IMR-90 (cell line): ENCODE results near the gene FEZ2. TPM values are rescaled to one million over a fixed set of nuclear protein-coding genes. Genes with fewer than 3 reads are reported as not detected.
A peak's percentile ranks its signal among the peaks of the same experiment; 100 is the strongest.

Experiments used
- ATAC-seq: fragments of 200-7000 bp; cut with Tn5 transposase; 2 replicates; pipeline ENCODE4 v1.9.1; 2020; ENCODE audit warnings: low read depth, mild to moderate bottlenecking, moderate library complexity
- BruUV-seq: library from RNA; stranded (reverse); fragments of 400-500 nt; replicated peaks from 2 replicates; lab custom pipeline; 2021; lab: Mats Ljungman, UMichigan
- CTCF ChIA-PET: fragments of 300-600 bp; formaldehyde crosslinking; extraction: SDS; loops from one replicate; lab custom pipeline; 2021; ENCODE audit warnings: antibody characterized with exemption; lab: Yijun Ruan, JAX
- POLR2A ChIA-PET: fragments of 300-600 bp; sonication (Branson Sonifier 250); formaldehyde crosslinking; loops from one replicate; lab custom pipeline; 2022; ENCODE audit warnings: antibody characterized with exemption; ENCODE audit not compliant: unreplicated experiment; lab: Charles Lee
- DNase-seq: peaks from one replicate; pipeline ENCODE4 v3.0.0; 2013
- H2AFZ ChIP-seq: replicated peaks from 2 replicates; pipeline ENCODE3; 2013; ENCODE audit warnings: low read length, mild to moderate bottlenecking; ENCODE audit not compliant: poor library complexity
- H2AK5ac ChIP-seq: 2 replicates; pipeline ENCODE4 v1.6.1; 2013; ENCODE audit warnings: low read depth, low read length, inconsistent platforms
- H2AK9ac ChIP-seq: replicated peaks from 2 replicates; pipeline ENCODE3; 2013; ENCODE audit warnings: mild to moderate bottlenecking, low read depth, low read length, moderate library complexity; ENCODE audit not compliant: poor library complexity
- H2BK120ac ChIP-seq: 2 replicates; pipeline ENCODE4 v1.6.1; 2013; ENCODE audit warnings: low read depth, low read length, inconsistent platforms
- H2BK15ac ChIP-seq: 3 replicates; pipeline ENCODE4 v1.6.1; 2013; ENCODE audit warnings: low read depth, low read length, inconsistent platforms
- H2BK20ac ChIP-seq: 2 replicates; pipeline ENCODE4 v1.6.1; 2013; ENCODE audit warnings: low read depth, mild to moderate bottlenecking, inconsistent platforms, low read length, moderate library complexity
- H2BK5ac ChIP-seq: 2 replicates; pipeline ENCODE4 v1.6.1; 2013; ENCODE audit warnings: mild to moderate bottlenecking, low read depth, low read length, inconsistent platforms; ENCODE audit not compliant: poor library complexity, severe bottlenecking
- H3K14ac ChIP-seq: replicated peaks from 2 replicates; pipeline ENCODE4 v1.6.1; 2013; ENCODE audit warnings: low read depth, low read length, inconsistent platforms
- H3K18ac ChIP-seq: 2 replicates; pipeline ENCODE4 v1.6.1; 2013; ENCODE audit warnings: low read depth, low read length, control low read depth
- H3K23ac ChIP-seq: 2 replicates; pipeline ENCODE4 v1.6.1; 2013; ENCODE audit warnings: low read depth, low read length, inconsistent platforms
- H3K27ac ChIP-seq: 2 replicates; pipeline ENCODE4 v1.5.1; 2013; ENCODE audit warnings: mild to moderate bottlenecking, control low read depth, low read length; ENCODE audit not compliant: insufficient read depth
- H3K27me3 ChIP-seq: 2 replicates; pipeline ENCODE4 v1.6.1; 2013; ENCODE audit warnings: low read length; ENCODE audit not compliant: control insufficient read depth, insufficient read depth
- H3K36me3 ChIP-seq: 2 replicates; pipeline ENCODE4 v1.6.1; 2013; ENCODE audit warnings: low read length, mixed read lengths; ENCODE audit not compliant: control insufficient read depth, insufficient read depth
- H3K4ac ChIP-seq: 2 replicates; pipeline ENCODE4 v1.6.1; 2013; ENCODE audit warnings: low read depth, low read length, inconsistent platforms
- H3K4me1 ChIP-seq: 2 replicates; pipeline ENCODE4 v1.6.1; 2013; ENCODE audit warnings: low read length, mixed read lengths; ENCODE audit not compliant: control insufficient read depth, insufficient read depth
- H3K4me2 ChIP-seq: 2 replicates; pipeline ENCODE4 v1.6.1; 2013; ENCODE audit warnings: low read depth, mild to moderate bottlenecking, control low read depth, low read length, moderate library complexity
- H3K4me3 ChIP-seq: 2 replicates; pipeline ENCODE4 v1.5.1; 2013; ENCODE audit warnings: low read depth, mild to moderate bottlenecking, control low read depth, low read length, moderate library complexity; ENCODE audit not compliant: insufficient read depth
- H3K56ac ChIP-seq: 2 replicates; pipeline ENCODE4 v1.6.1; 2013; ENCODE audit warnings: low read length, inconsistent platforms; ENCODE audit not compliant: insufficient read depth; ENCODE audit errors: extremely low read depth
- H3K79me1 ChIP-seq, 2 experiments: 2 replicates each; pipeline ENCODE4 v1.6.1; 2013; ENCODE audit warnings: low read length in 2 of 2, inconsistent platforms in 1 of 2, low read depth in 1 of 2
- H3K9ac ChIP-seq: 2 replicates; pipeline ENCODE4 v1.6.1; 2013; ENCODE audit warnings: low read depth, low read length, control low read depth
- H3K9me1 ChIP-seq: 2 replicates; pipeline ENCODE4 v1.6.1; 2013; ENCODE audit warnings: low read length, inconsistent platforms; ENCODE audit not compliant: insufficient read depth
- H3K9me3 ChIP-seq: 2 replicates; pipeline ENCODE4 v1.6.1; 2013; ENCODE audit warnings: low read length; ENCODE audit not compliant: control insufficient read depth, insufficient read depth
- H4K20me1 ChIP-seq: 2 replicates; pipeline ENCODE4 v1.6.1; 2013; ENCODE audit warnings: low read length, inconsistent platforms; ENCODE audit not compliant: insufficient read depth
- H4K5ac ChIP-seq: 2 replicates; pipeline ENCODE4 v1.6.1; 2013; ENCODE audit warnings: mild to moderate bottlenecking, low read depth, low read length, control low read depth
- H4K8ac ChIP-seq, 2 experiments: 2 replicates each; pipeline ENCODE4 v1.6.1; 2013; ENCODE audit warnings: low read depth in 2 of 2, low read length in 2 of 2, control low read depth in 1 of 2, inconsistent platforms in 1 of 2
- H4K91ac ChIP-seq: 2 replicates; pipeline ENCODE4 v1.6.1; 2013; ENCODE audit warnings: low read depth, low read length, inconsistent platforms; ENCODE audit not compliant: insufficient read depth
- BHLHE40 ChIP-seq: fragments of 150-350 bp; IDR thresholded peaks from 2 replicates; pipeline ENCODE4 v1.6.1; 2016; ENCODE audit warnings: mild to moderate bottlenecking, low read depth, low read length
- CEBPB ChIP-seq: IDR thresholded peaks from 2 replicates; pipeline ENCODE4 v1.6.1; 2012; ENCODE audit warnings: low read depth, low read length, improper control_type of control experiment
- CHD1 ChIP-seq: IDR thresholded peaks from 2 replicates; pipeline ENCODE4 v1.6.1; 2012; ENCODE audit warnings: low read depth, low read length, improper control_type of control experiment
- FOS ChIP-seq: fragments of 150-350 bp; IDR thresholded peaks from 2 replicates; pipeline ENCODE4 v1.6.1; 2016; ENCODE audit warnings: low read depth, low read length
- MAFK ChIP-seq: IDR thresholded peaks from 2 replicates; pipeline ENCODE4 v1.6.1; 2012; ENCODE audit warnings: low read depth, low read length, improper control_type of control experiment
- MAZ ChIP-seq: IDR thresholded peaks from 2 replicates; pipeline ENCODE4 v1.6.1; 2012; ENCODE audit warnings: low read depth, mild to moderate bottlenecking, low read length, improper control_type of control experiment, moderate library complexity, borderline replicate concordance
- MXI1 ChIP-seq: IDR thresholded peaks from 2 replicates; pipeline ENCODE4 v1.6.1; 2012; ENCODE audit warnings: low read depth, mild to moderate bottlenecking, low read length, moderate library complexity, borderline replicate concordance
- NFE2L2 ChIP-seq: fragments of 150-350 bp; IDR thresholded peaks from 2 replicates; pipeline ENCODE4 v1.6.1; 2016; ENCODE audit warnings: low read depth, mild to moderate bottlenecking, low read length
- POLR2A ChIP-seq: IDR thresholded peaks from 2 replicates; pipeline ENCODE4 v1.6.1; 2012; ENCODE audit warnings: mild to moderate bottlenecking, low read depth, low read length
- RAD21 ChIP-seq: IDR thresholded peaks from 2 replicates; pipeline ENCODE4 v1.6.1; 2012; ENCODE audit warnings: low read length, improper control_type of control experiment
- RCOR1 ChIP-seq: IDR thresholded peaks from 2 replicates; pipeline ENCODE4 v1.6.1; 2012; ENCODE audit warnings: mild to moderate bottlenecking, low read length, improper control_type of control experiment; ENCODE audit not compliant: insufficient replicate concordance
- RFX5 ChIP-seq: IDR thresholded peaks from 2 replicates; pipeline ENCODE4 v1.8.0; 2012; ENCODE audit warnings: low read depth, mild to moderate bottlenecking, low read length, moderate library complexity
- SMC3 ChIP-seq: fragments of 150-350 bp; IDR thresholded peaks from 2 replicates; pipeline ENCODE4 v1.6.1; 2016; ENCODE audit warnings: low read depth, mild to moderate bottlenecking, antibody characterized with exemption, low read length, moderate library complexity
- USF2 ChIP-seq: fragments of 150-350 bp; IDR thresholded peaks from 2 replicates; pipeline ENCODE4 v1.6.1; 2017; ENCODE audit warnings: mild to moderate bottlenecking, antibody characterized with exemption, low read length, low read depth
- WGBS, 2 experiments: methylation state at CpG; one replicate each; pipeline versions ENCODE4 v1.1.5 to v1.1.7; 2013; ENCODE audit warnings: missing lambda C conversion rate in 2 of 2; ENCODE audit not compliant: insufficient read length in 1 of 2; ENCODE audit errors: extremely low coverage in 2 of 2; 5-methylcytosine and 5-hydroxymethylcytosine counted together
- dilution Hi-C: fragments of 300-500 bp; cut with HindIII; formaldehyde crosslinking; loops from one replicate; pipeline ENCODE4 v1.14.3; 2018; ENCODE audit warnings: low sequenced_read_pairs; ENCODE audit not compliant: unreplicated experiment
- in situ Hi-C: fragments of 300-500 bp; cut with MboI; formaldehyde crosslinking; loops from 3 replicates; pipeline ENCODE4 v1.14.3; 2019; ENCODE audit warnings: low sequenced_read_pairs, inconsistent platforms, mixed read lengths
- intact Hi-C: fragments of 100-400 bp; cut with micrococcal nuclease; formaldehyde crosslinking; loops from 2 replicates; pipeline ENCODE4 v1.10.0; 2022
- polyA plus RNA-seq, 3 experiments: library from polyadenylated mRNA; depleted of rRNA; stranded (reverse); fragments of >200 nt; gene quantifications; 2 replicates each; pipeline ENCODE4 v1.2.3, GENCODE V29; 2012; ENCODE audit warnings: low replicate concordance in 1 of 3
- total RNA-seq: library from RNA; depleted of rRNA; stranded (reverse); fragments of >200 nt; gene quantifications from 2 replicates; pipeline ENCODE4 v1.2.3, GENCODE V29; 2012
- TF ChIP-seq, protein P1 (sequence below): fragments of 150-350 bp; IDR thresholded peaks from 2 replicates; pipeline ENCODE4 v1.6.1; 2016; ENCODE audit warnings: low read depth, mild to moderate bottlenecking, low read length, moderate library complexity, borderline replicate concordance
- TF ChIP-seq, protein P2 (sequence below): conservative IDR thresholded peaks from 2 replicates; pipeline ENCODE4 v1.5.1; 2012; ENCODE audit warnings: mild to moderate bottlenecking, low read depth, low read length, improper control_type of control experiment

The FEZ2 gene
- total and polyA plus RNA-seq, 2 of the 4 experiments (the other 2 are of a cell fraction): 19.4 to 31.6 TPM

- peaks cover 40% of the 10 kb centered on the region for H3K36me3 ChIP-seq
Measured at GRCh38 chr2:36525245-36525644, 72.7 kb downstream of the FEZ2 start.

More at GRCh38 chr2:36525245-36525644, 72.7 kb downstream of the FEZ2 start:
- DNase-seq (no peak), ATAC-seq (no peak)
- Histone ChIP-seq H3K4me2 (no peak overlapping the region), H2BK15ac (0 out of 3 replicates have a peak overlapping the region, but pooled peaks have one; percentile 38), H4K20me1 (peaks cover 11% of the 10 kb centered on the region; the same call in 1 of the 2 replicates), H2BK120ac (no peak overlapping the region), H3K23ac (peak overlapping the region; percentile 79), H3K79me1 (peaks cover 38 to 72% of the 10 kb centered on the region in 2 experiments), H3K9me1 (peaks cover 23% of the 10 kb centered on the region), H3K4me1 (peaks cover 17% of the 10 kb centered on the region), H2BK20ac (no peak overlapping the region; the same call in 1 of the 2 replicates), H2AK5ac (0 out of 2 replicates have a peak overlapping the region, but pooled peaks have one; percentile 4), H3K9me3 (no peaks in the 10 kb centered on the region), H3K27ac (peak overlapping the region; percentile 63; the same call in 1 of the 2 replicates), H4K5ac (peak overlapping the region; percentile 4; the same call in 1 of the 2 replicates), H2AK9ac (no peak overlapping the region), H4K91ac (no peak overlapping the region), H3K4me3 (no peak overlapping the region), H4K8ac (0 out of 4 replicates have a peak overlapping the region, but pooled peaks of 1 of the 2 experiments have one; percentile 22), H3K18ac (no peak overlapping the region; the same call in 1 of the 2 replicates), H3K4ac (no peak overlapping the region), H3K27me3 (no peaks in the 10 kb centered on the region), H3K14ac (peak overlapping the region; percentile 68), H2AFZ (no peak overlapping the region), H3K9ac (no peak overlapping the region), H2BK5ac (peak overlapping the region; percentile 63), H3K56ac (no peak overlapping the region)
- ChIA-PET CTCF (no interaction called here), POLR2A (no interaction called here)
- 100% methylated on average over 1 of the region's 5 CpGs; no CpG with 5 or more reads in 1 of the 2 experiments for WGBS, 2 experiments
- dilution Hi-C loops: no loop called here
- no TSS peak for BruUV-seq
- TF ChIP-seq RFX5: no peak
- TF ChIP-seq MXI1: no peak
- no peak for TF ChIP-seq BHLHE40
- no peak for TF ChIP-seq POLR2A
- TF ChIP-seq MAFK: no peak
- TF ChIP-seq, protein P1, sequence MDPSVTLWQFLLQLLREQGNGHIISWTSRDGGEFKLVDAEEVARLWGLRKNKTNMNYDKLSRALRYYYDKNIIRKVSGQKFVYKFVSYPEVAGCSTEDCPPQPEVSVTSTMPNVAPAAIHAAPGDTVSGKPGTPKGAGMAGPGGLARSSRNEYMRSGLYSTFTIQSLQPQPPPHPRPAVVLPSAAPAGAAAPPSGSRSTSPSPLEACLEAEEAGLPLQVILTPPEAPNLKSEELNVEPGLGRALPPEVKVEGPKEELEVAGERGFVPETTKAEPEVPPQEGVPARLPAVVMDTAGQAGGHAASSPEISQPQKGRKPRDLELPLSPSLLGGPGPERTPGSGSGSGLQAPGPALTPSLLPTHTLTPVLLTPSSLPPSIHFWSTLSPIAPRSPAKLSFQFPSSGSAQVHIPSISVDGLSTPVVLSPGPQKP: no peak
- TF ChIP-seq CEBPB: no peak
- no peak for TF ChIP-seq NFE2L2
- TF ChIP-seq, protein P2, sequence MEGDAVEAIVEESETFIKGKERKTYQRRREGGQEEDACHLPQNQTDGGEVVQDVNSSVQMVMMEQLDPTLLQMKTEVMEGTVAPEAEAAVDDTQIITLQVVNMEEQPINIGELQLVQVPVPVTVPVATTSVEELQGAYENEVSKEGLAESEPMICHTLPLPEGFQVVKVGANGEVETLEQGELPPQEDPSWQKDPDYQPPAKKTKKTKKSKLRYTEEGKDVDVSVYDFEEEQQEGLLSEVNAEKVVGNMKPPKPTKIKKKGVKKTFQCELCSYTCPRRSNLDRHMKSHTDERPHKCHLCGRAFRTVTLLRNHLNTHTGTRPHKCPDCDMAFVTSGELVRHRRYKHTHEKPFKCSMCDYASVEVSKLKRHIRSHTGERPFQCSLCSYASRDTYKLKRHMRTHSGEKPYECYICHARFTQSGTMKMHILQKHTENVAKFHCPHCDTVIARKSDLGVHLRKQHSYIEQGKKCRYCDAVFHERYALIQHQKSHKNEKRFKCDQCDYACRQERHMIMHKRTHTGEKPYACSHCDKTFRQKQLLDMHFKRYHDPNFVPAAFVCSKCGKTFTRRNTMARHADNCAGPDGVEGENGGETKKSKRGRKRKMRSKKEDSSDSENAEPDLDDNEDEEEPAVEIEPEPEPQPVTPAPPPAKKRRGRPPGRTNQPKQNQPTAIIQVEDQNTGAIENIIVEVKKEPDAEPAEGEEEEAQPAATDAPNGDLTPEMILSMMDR: no peak
- no peak for TF ChIP-seq RAD21
- TF ChIP-seq FOS: no peak
- TF ChIP-seq MAZ: no peak
- no peak for TF ChIP-seq USF2
- no peak for TF ChIP-seq SMC3
- TF ChIP-seq RCOR1: no peak
- no peak for TF ChIP-seq CHD1
- in situ Hi-C loops: loop anchor here (10.0 kb wide), 1 partner anchor 150 kb away; no protein-coding TSS in a partner anchor
- intact Hi-C loops: no loop called here
